Measurements from ENCODE around the gene PEX19. TPM values are rescaled to one million over a fixed set of nuclear protein-coding genes. Genes with fewer than 3 reads are reported as not detected.
A peak's percentile ranks its signal among the peaks of the same experiment; 100 is the strongest.

PEX19 gene
- total and polyA plus RNA-seq, 3 experiments from 2014 or later, result 47.7 to 57.5 (median 56.1) TPM

- H3K27ac Mint-ChIP-seq, result peak overlapping the region in 1 of 8 donors; percentile 28
- H3K4me3 Mint-ChIP-seq, result no peak overlapping the region
- H3K9me3 Mint-ChIP-seq, result peaks cover 0 to 14% (median 7%) of the 10 kb centered on the region in 5 donors
- POLR2A ChIA-PET, result no interaction called here
- H3K4me1 Mint-ChIP-seq, result peaks cover 13 to 34% (median 22%) of the 10 kb centered on the region in 3 donors
- Histone ChIP-seq H3K36me3 (ENCODE audit: insufficient read depth, low read length) (peaks cover 73% of the 10 kb centered on the region), H3K9me3 (ENCODE audit: low read length) (no peaks in the 10 kb centered on the region), H3K4me1 (ENCODE audit: insufficient read depth, low read length) (no peaks in the 10 kb centered on the region), H3K27me3 (ENCODE audit: insufficient read depth, low read length, poor library complexity, severe bottlenecking) (no peaks in the 10 kb centered on the region), H3K27ac (ENCODE audit: low read depth, low read length) (no peak overlapping the region), H3K4me3 (ENCODE audit: low read length) (no peak overlapping the region)
- CTCF ChIA-PET, result no interaction called here
- H3K27me3 Mint-ChIP-seq, result no peaks in the 10 kb centered on the region
- DNase-seq, result no peak
- peaks cover 44 to 91% (median 56%) of the 10 kb centered on the region in 3 donors for H3K36me3 Mint-ChIP-seq
Measured at GRCh38 chr1:160315359-160315758, 30.4 kb upstream of the PEX19 start.

GRCh38 chr1:160309571-160309970 is 24.6 kb upstream of the PEX19 start:
- DNase-seq, result no peak
- Mint-ChIP-seq H3K4me1 (peaks cover 0 to 1% (median 0%) of the 10 kb centered on the region in 3 donors), H3K36me3 (peaks cover 18 to 93% (median 31%) of the 10 kb centered on the region in 3 donors), H3K9me3 (no peaks in the 10 kb centered on the region), H3K27ac (peak overlapping the region in 3 of 8 donors; percentile 38 to 58 (median 49)), H3K27me3 (no peaks in the 10 kb centered on the region), H3K4me3 (no peak overlapping the region)
- H3K36me3 ChIP-seq (ENCODE audit: insufficient read depth, low read length), result peaks cover 79% of the 10 kb centered on the region
- H3K4me1 ChIP-seq (ENCODE audit: insufficient read depth, low read length), result no peaks in the 10 kb centered on the region
- H3K9me3 ChIP-seq (ENCODE audit: low read length), result no peaks in the 10 kb centered on the region
- H3K4me3 ChIP-seq (ENCODE audit: low read length), result no peak overlapping the region
- no peaks in the 10 kb centered on the region for H3K27me3 ChIP-seq (ENCODE audit: insufficient read depth, low read length, poor library complexity, severe bottlenecking)
- H3K27ac ChIP-seq (ENCODE audit: low read depth, low read length), result no peak overlapping the region
- ChIA-PET POLR2A (no interaction called here), CTCF (no interaction called here)

GRCh38 chr1:160309185-160309557 is 24.2 kb upstream of the PEX19 start:
- peak overlapping the region in 4 of 8 donors; percentile 38 to 58 (median 45) for H3K27ac Mint-ChIP-seq
- peaks cover 17 to 91% (median 30%) of the 10 kb centered on the region in 3 donors for H3K36me3 Mint-ChIP-seq
- Histone ChIP-seq H3K36me3 (ENCODE audit: insufficient read depth, low read length) (peaks cover 75% of the 10 kb centered on the region), H3K4me1 (ENCODE audit: insufficient read depth, low read length) (no peaks in the 10 kb centered on the region), H3K27ac (ENCODE audit: low read depth, low read length) (no peak overlapping the region), H3K9me3 (ENCODE audit: low read length) (no peaks in the 10 kb centered on the region), H3K27me3 (ENCODE audit: insufficient read depth, low read length, poor library complexity, severe bottlenecking) (no peaks in the 10 kb centered on the region), H3K4me3 (ENCODE audit: low read length) (no peak overlapping the region)
- ChIA-PET POLR2A (interaction anchor here (0.6 kb wide), 1 partner anchor 11 kb away, joined by 4 read pairs; no protein-coding TSS in a partner anchor), CTCF (no interaction called here)
- no peak overlapping the region for H3K4me3 Mint-ChIP-seq
- H3K9me3 Mint-ChIP-seq, result no peaks in the 10 kb centered on the region
- DNase-seq, result no peak
- no peaks in the 10 kb centered on the region for H3K27me3 Mint-ChIP-seq
- peaks cover 0 to 1% (median 0%) of the 10 kb centered on the region in 3 donors for H3K4me1 Mint-ChIP-seq

- H3K36me3 Mint-ChIP-seq, result peaks cover 16 to 88% (median 29%) of the 10 kb centered on the region in 3 donors
Measured at GRCh38 chr1:160308451-160309184, 23.7 kb upstream of the PEX19 start.

GRCh38 chr1:160307118-160307791 is 22.3 kb upstream of the PEX19 start:
- no peak overlapping the region for H3K4me3 ChIP-seq (ENCODE audit: low read length)
- no peak for DNase-seq
- no peaks in the 10 kb centered on the region for H3K27me3 ChIP-seq (ENCODE audit: insufficient read depth, low read length, poor library complexity, severe bottlenecking)
- H3K27ac Mint-ChIP-seq, result peak overlapping the region in 2 of 8 donors; percentile 24 to 80
- H3K9me3 Mint-ChIP-seq, result no peaks in the 10 kb centered on the region
- peaks cover 19 to 86% (median 21%) of the 10 kb centered on the region in 3 donors for H3K36me3 Mint-ChIP-seq
- CTCF ChIA-PET, result interaction anchor here (1.4 kb wide), 1 partner anchor 114 kb away, joined by 3 read pairs; no protein-coding TSS in a partner anchor
- peaks cover 0 to 1% (median 0%) of the 10 kb centered on the region in 3 donors for H3K4me1 Mint-ChIP-seq
- H3K36me3 ChIP-seq (ENCODE audit: insufficient read depth, low read length), result peaks cover 61% of the 10 kb centered on the region
- H3K9me3 ChIP-seq (ENCODE audit: low read length), result no peaks in the 10 kb centered on the region
- no peak overlapping the region for H3K4me3 Mint-ChIP-seq
- POLR2A ChIA-PET, result no interaction called here
- H3K27ac ChIP-seq (ENCODE audit: low read depth, low read length), result no peak overlapping the region
- H3K27me3 Mint-ChIP-seq, result no peaks in the 10 kb centered on the region
- no peaks in the 10 kb centered on the region for H3K4me1 ChIP-seq (ENCODE audit: insufficient read depth, low read length)

More at GRCh38 chr1:160308451-160309184, 23.7 kb upstream of the PEX19 start:
- ChIA-PET CTCF (interaction anchor here (1.4 kb wide), 1 partner anchor 115 kb away, joined by 3 read pairs; no protein-coding TSS in a partner anchor), POLR2A (interaction anchor here (0.6 kb wide), 1 partner anchor 10 kb away, joined by 4 read pairs; no protein-coding TSS in a partner anchor)
- H3K4me3 ChIP-seq (ENCODE audit: low read length), result no peak overlapping the region
- Mint-ChIP-seq H3K9me3 (no peaks in the 10 kb centered on the region), H3K27ac (peak overlapping the region in 4 of 8 donors; percentile 6 to 48 (median 27)), H3K4me3 (no peak overlapping the region), H3K4me1 (peaks cover 0 to 1% (median 0%) of the 10 kb centered on the region in 3 donors), H3K27me3 (no peaks in the 10 kb centered on the region)
- no peaks in the 10 kb centered on the region for H3K4me1 ChIP-seq (ENCODE audit: insufficient read depth, low read length)
- no peaks in the 10 kb centered on the region for H3K9me3 ChIP-seq (ENCODE audit: low read length)
- peaks cover 69% of the 10 kb centered on the region for H3K36me3 ChIP-seq (ENCODE audit: insufficient read depth, low read length)
- no peaks in the 10 kb centered on the region for H3K27me3 ChIP-seq (ENCODE audit: insufficient read depth, low read length, poor library complexity, severe bottlenecking)
- no peak for DNase-seq
- no peak overlapping the region for H3K27ac ChIP-seq (ENCODE audit: low read depth, low read length)

GRCh38 chr1:160300173-160300572 is 15.2 kb upstream of the PEX19 start:
- Histone ChIP-seq H3K27me3 (ENCODE audit: insufficient read depth, low read length, poor library complexity, severe bottlenecking) (no peaks in the 10 kb centered on the region), H3K9me3 (ENCODE audit: low read length) (no peaks in the 10 kb centered on the region), H3K27ac (ENCODE audit: low read depth, low read length) (no peak overlapping the region), H3K36me3 (ENCODE audit: insufficient read depth, low read length) (peaks cover 42% of the 10 kb centered on the region), H3K4me3 (ENCODE audit: low read length) (no peak overlapping the region), H3K4me1 (ENCODE audit: insufficient read depth, low read length) (no peaks in the 10 kb centered on the region)
- no peaks in the 10 kb centered on the region for H3K27me3 Mint-ChIP-seq
- no peak overlapping the region for H3K4me3 Mint-ChIP-seq
- H3K4me1 Mint-ChIP-seq, result no peaks in the 10 kb centered on the region
- H3K9me3 Mint-ChIP-seq, result no peaks in the 10 kb centered on the region
- no peak for DNase-seq
- ChIA-PET CTCF (interaction anchor here (4.9 kb wide), 1 partner anchor 8 kb away, joined by 26 read pairs; no protein-coding TSS in a partner anchor), POLR2A (no interaction called here)
- H3K36me3 Mint-ChIP-seq, result peaks cover 5 to 82% (median 27%) of the 10 kb centered on the region in 3 donors
- H3K27ac Mint-ChIP-seq, result peak overlapping the region in 1 of 8 donors; percentile 55

- Mint-ChIP-seq H3K36me3 (peaks cover 4 to 95% (median 40%) of the 10 kb centered on the region in 3 donors), H3K27ac (peak overlapping the region in 2 of 8 donors; percentile 27 to 61), H3K27me3 (no peaks in the 10 kb centered on the region), H3K9me3 (no peaks in the 10 kb centered on the region), H3K4me3 (no peak overlapping the region), H3K4me1 (peaks cover 0 to 5% (median 3%) of the 10 kb centered on the region in 3 donors)
- ChIA-PET POLR2A (no interaction called here), CTCF (interaction anchor here (1.0 to 2.1 kb wide), 2 partner anchors 103 to 211 kb away, joined by 4 to 6 read pairs; no protein-coding TSS in a partner anchor)
- H3K9me3 ChIP-seq (ENCODE audit: low read length), result no peaks in the 10 kb centered on the region
- no peak for DNase-seq
- H3K4me1 ChIP-seq (ENCODE audit: insufficient read depth, low read length), result peaks cover 2% of the 10 kb centered on the region
- no peak overlapping the region for H3K27ac ChIP-seq (ENCODE audit: low read depth, low read length)
- no peaks in the 10 kb centered on the region for H3K27me3 ChIP-seq (ENCODE audit: insufficient read depth, low read length, poor library complexity, severe bottlenecking)
- peaks cover 75% of the 10 kb centered on the region for H3K36me3 ChIP-seq (ENCODE audit: insufficient read depth, low read length)
- H3K4me3 ChIP-seq (ENCODE audit: low read length), result no peak overlapping the region
Measured at GRCh38 chr1:160296036-160296435, 11.1 kb upstream of the PEX19 start.

All from CD8-positive, alpha-beta memory T cell (primary cell).